ENCODE data around the gene FRMPD4.

GRCh38 chrX:12206413-12206812 lies 68.1 kb downstream of the FRMPD4 start:
- TF ChIP-seq POLR2A (IDR thresholded peaks at IDR 0.05) = no peak
- no peak for TF ChIP-seq CTCF (IDR thresholded peaks at IDR 0.05 in 8 of 11, conservative IDR thresholded peaks at IDR 0.05 in 3 of 11)
